Neural progenitor cell (in vitro differentiated cells): ENCODE measurements around the gene ERVK3-1. TPM values are rescaled to one million over a fixed set of nuclear protein-coding genes. Genes with fewer than 3 reads are reported as not detected.

ENCODE experiments used
- DNase-seq: peaks from one replicate; pipeline ENCODE4 v3.0.0-alpha.2; 2016; ENCODE audit warnings: low spot score
- H2AFZ ChIP-seq: fragments of 200-600 bp; sonication (generic); replicated peaks from 2 replicates; pipeline ENCODE4 v1.6.1; 2016; ENCODE audit warnings: antibody characterized with exemption
- H3F3A ChIP-seq: fragments of 200-600 bp; sonication (generic); 2 replicates; pipeline ENCODE4 v1.6.1; 2016; ENCODE audit warnings: antibody characterized with exemption, low read depth
- H3K27ac ChIP-seq: fragments of 200-600 bp; sonication (generic); 2 replicates; pipeline ENCODE4 v1.5.1; 2016; ENCODE audit warnings: mild to moderate bottlenecking
- H3K27me3 ChIP-seq: fragments of 200-600 bp; sonication (generic); 2 replicates; pipeline ENCODE4 v1.6.1; 2016; ENCODE audit warnings: mild to moderate bottlenecking, moderate library complexity
- H3K36me3 ChIP-seq: fragments of 200-600 bp; sonication (generic); 2 replicates; pipeline ENCODE4 v1.5.1; 2016
- H3K4me1 ChIP-seq: fragments of 200-600 bp; sonication (generic); 2 replicates; pipeline ENCODE4 v1.6.1; 2016; ENCODE audit warnings: mixed run types
- H3K4me2 ChIP-seq: fragments of 200-600 bp; sonication (generic); 2 replicates; pipeline ENCODE4 v1.6.1; 2016
- H3K4me3 ChIP-seq: fragments of 200-600 bp; sonication (generic); 2 replicates; pipeline ENCODE4 v1.5.1; 2016
- H3K79me2 ChIP-seq: fragments of 200-600 bp; sonication (generic); 2 replicates; pipeline ENCODE4 v1.6.1; 2016; ENCODE audit warnings: low read depth
- H3K9ac ChIP-seq: fragments of 200-600 bp; sonication (generic); 2 replicates; pipeline ENCODE4 v1.6.1; 2016
- H3K9me3 ChIP-seq: fragments of 200-600 bp; sonication (generic); 2 replicates; pipeline ENCODE4 v1.5.1; 2016; ENCODE audit warnings: low read depth
- H4K20me1 ChIP-seq: fragments of 200-600 bp; sonication (generic); 2 replicates; pipeline ENCODE4 v1.6.1; 2016; ENCODE audit warnings: low read depth
- H3K27ac Mint-ChIP-seq: 3 replicates; pipeline ENCODE4 v1.8.0; 2021; ENCODE audit warnings: mixed read lengths
- H3K27me3 Mint-ChIP-seq: 2 replicates; pipeline ENCODE4 v1.8.0; 2022; ENCODE audit warnings: low read depth, mild to moderate bottlenecking, inconsistent platforms, moderate library complexity, mixed read lengths; ENCODE audit not compliant: insufficient read depth
- H3K36me3 Mint-ChIP-seq: 3 replicates; pipeline ENCODE4 v1.8.0; 2021; ENCODE audit warnings: mixed read lengths
- H3K4me1 Mint-ChIP-seq: 3 replicates; pipeline ENCODE4 v1.8.0; 2021; ENCODE audit warnings: mixed read lengths
- H3K4me3 Mint-ChIP-seq: 3 replicates; pipeline ENCODE4 v1.8.0; 2021; ENCODE audit warnings: mild to moderate bottlenecking, moderate library complexity, mixed read lengths
- H3K9me3 Mint-ChIP-seq: 3 replicates; pipeline ENCODE4 v1.8.0; 2020; ENCODE audit warnings: mixed read lengths
- CTCF ChIP-seq: fragments of 200-600 bp; sonication (generic); IDR thresholded peaks from 2 replicates; pipeline ENCODE4 v1.5.1; 2017; ENCODE audit warnings: antibody characterized with exemption, mild to moderate bottlenecking
- EZH2 ChIP-seq: fragments of 200-600 bp; sonication (generic); IDR thresholded peaks from 2 replicates; pipeline ENCODE4 v1.6.1; 2017; ENCODE audit warnings: antibody characterized with exemption, mild to moderate bottlenecking, moderate library complexity
- EZH2phosphoT487 ChIP-seq: fragments of 200-600 bp; sonication (generic); IDR thresholded peaks from 2 replicates; pipeline ENCODE4 v1.6.1; 2017; ENCODE audit warnings: antibody characterized with exemption
- total RNA-seq: library from RNA; depleted of rRNA; stranded (reverse); fragments of >200 nt; gene quantifications from 2 replicates; pipeline ENCODE4 v1.2.3, GENCODE V29; 2015; ENCODE audit warnings: low replicate concordance

Gene ERVK3-1
- total RNA-seq, 1 donor from 2014 or later: 49.9 TPM

- Histone ChIP-seq H3K36me3 (peaks cover 27% of the 10 kb centered on the region), H4K20me1 (no peaks in the 10 kb centered on the region), H3K4me2 (no peak overlapping the region), H3K9ac (no peak overlapping the region), H3F3A (peaks cover 3% of the 10 kb centered on the region), H2AFZ (no peak overlapping the region), H3K79me2 (peaks cover 11% of the 10 kb centered on the region), H3K27ac (no peak overlapping the region), H3K4me1 (no peaks in the 10 kb centered on the region), H3K27me3 (no peaks in the 10 kb centered on the region), H3K4me3 (no peak overlapping the region), H3K9me3 (peaks cover 21% of the 10 kb centered on the region)
- H3K4me1 Mint-ChIP-seq: no peaks in the 10 kb centered on the region
- H3K27me3 Mint-ChIP-seq: peaks cover 7% of the 10 kb centered on the region
- no peak overlapping the region for H3K4me3 Mint-ChIP-seq
- H3K36me3 Mint-ChIP-seq: peaks cover 46% of the 10 kb centered on the region
- H3K9me3 Mint-ChIP-seq: peaks cover 83% of the 10 kb centered on the region
- no peak for DNase-seq
- H3K27ac Mint-ChIP-seq: no peak overlapping the region
- TF ChIP-seq EZH2phosphoT487 (no peak), CTCF (no peak), EZH2 (no peak)
Measured at GRCh38 chr19:58268344-58268743, 36.8 kb upstream of the ERVK3-1 start.

- H3K27ac ChIP-seq: no peak overlapping the region
Measured at GRCh38 chr19:58274771-58275201, 30.4 kb upstream of the ERVK3-1 start.

GRCh38 chr19:58275564-58275963, 29.6 kb upstream of the ERVK3-1 start:
- no peak overlapping the region for H3K4me3 Mint-ChIP-seq
- no peak overlapping the region for H3K4me3 ChIP-seq

More at GRCh38 chr19:58274771-58275201, 30.4 kb upstream of the ERVK3-1 start:
- peaks cover 2% of the 10 kb centered on the region for H3K4me1 ChIP-seq
- Mint-ChIP-seq H3K27ac (no peak overlapping the region), H3K4me1 (peaks cover 2% of the 10 kb centered on the region), H3K4me3 (no peak overlapping the region), H3K9me3 (peaks cover 81% of the 10 kb centered on the region), H3K27me3 (peaks cover 11% of the 10 kb centered on the region), H3K36me3 (peaks cover 54% of the 10 kb centered on the region)
- peaks cover 36% of the 10 kb centered on the region for H3K79me2 ChIP-seq
- no peaks in the 10 kb centered on the region for H3K9me3 ChIP-seq
- peaks cover 5% of the 10 kb centered on the region for H4K20me1 ChIP-seq
- peaks cover 24% of the 10 kb centered on the region for H3K36me3 ChIP-seq
- TF ChIP-seq EZH2phosphoT487: no peak
- no peak for TF ChIP-seq CTCF
- no peak for TF ChIP-seq EZH2
- peaks cover 17% of the 10 kb centered on the region for H3F3A ChIP-seq
- H2AFZ ChIP-seq: no peak overlapping the region
- H3K27me3 ChIP-seq: no peaks in the 10 kb centered on the region
- no peak overlapping the region for H3K4me2 ChIP-seq
- H3K9ac ChIP-seq: no peak overlapping the region
- H3K4me3 ChIP-seq: no peak overlapping the region
- DNase-seq: no peak

More at GRCh38 chr19:58275564-58275963, 29.6 kb upstream of the ERVK3-1 start:
- Mint-ChIP-seq H3K36me3 (peaks cover 57% of the 10 kb centered on the region), H3K9me3 (peaks cover 84% of the 10 kb centered on the region), H3K4me1 (peaks cover 3% of the 10 kb centered on the region), H3K27me3 (peaks cover 10% of the 10 kb centered on the region), H3K27ac (no peak overlapping the region)
- Histone ChIP-seq H3K79me2 (peaks cover 44% of the 10 kb centered on the region), H3K9me3 (no peaks in the 10 kb centered on the region), H3K9ac (no peak overlapping the region), H3K36me3 (peaks cover 24% of the 10 kb centered on the region), H4K20me1 (peaks cover 13% of the 10 kb centered on the region), H3K4me1 (peaks cover 10% of the 10 kb centered on the region), H3F3A (peaks cover 17% of the 10 kb centered on the region), H2AFZ (no peak overlapping the region), H3K27me3 (no peaks in the 10 kb centered on the region), H3K27ac (no peak overlapping the region), H3K4me2 (no peak overlapping the region)
- DNase-seq: no peak
- TF ChIP-seq EZH2 (no peak), CTCF (no peak), EZH2phosphoT487 (no peak)
